ENCODE data around the gene PDCL3. TPM values are rescaled to one million over a fixed set of nuclear protein-coding genes. Genes with fewer than 3 reads are reported as not detected.

PDCL3 gene
- total and polyA plus RNA-seq, 2 donors (not counting 1 experiment from before 2014, with no cell fraction given), result 5.6 to 24.1 TPM

GRCh38 chr2:100611079-100612029 lies 48.6 kb downstream of the PDCL3 start:
- Histone ChIP-seq H3K9me3 (ENCODE audit: control extremely low read depth in 1 of 3, control insufficient read depth in 2 of 3, insufficient read depth in 1 of 3, low read length in 2 of 3) (no peaks in the 10 kb centered on the region), H4K20me1 (ENCODE audit: control insufficient read depth, insufficient read depth, low read length, poor library complexity, severe bottlenecking) (no peaks in the 10 kb centered on the region), H3K4me1 (ENCODE audit: control insufficient read depth in 2 of 2, insufficient read depth in 2 of 2, low read length in 2 of 2) (no peaks in the 10 kb centered on the region), H3K79me2 (ENCODE audit: control insufficient read depth, insufficient read depth, low read length) (no peaks in the 10 kb centered on the region), H3K4me2 (replicated peaks; ENCODE audit: low read depth, low read length, poor library complexity, severe bottlenecking) (no peak overlapping the region), H3K36me3 (replicated peaks in 1 of 2; ENCODE audit: control extremely low read depth in 1 of 2, control insufficient read depth in 1 of 2, extremely low read depth in 1 of 2, insufficient read depth in 2 of 2, low read length in 1 of 2) (no peaks in the 10 kb centered on the region), H3K9ac (ENCODE audit: low read length) (no peak overlapping the region), H3K4me3 (ENCODE audit: control extremely low read depth in 1 of 5, extremely low read depth in 1 of 5, insufficient read depth in 1 of 5, low read depth in 2 of 5, low read length in 4 of 5) (no peak overlapping the region), H3K27ac (ENCODE audit: low read length in 2 of 2) (no peak overlapping the region), H3K27me3 (replicated peaks in 1 of 4; ENCODE audit: control extremely low read depth in 1 of 4, control insufficient read depth in 3 of 4, insufficient read depth in 4 of 4, low read length in 3 of 4) (peaks cover 0 to 5% (median 0%) of the 10 kb centered on the region in 4 experiments), H2AFZ (ENCODE audit: insufficient read depth, low read depth, low read length, poor library complexity, severe bottlenecking) (no peak overlapping the region)
- POLR2A ChIA-PET, result no interaction called here
- DNase-seq, result no peak
- TF ChIP-seq CTCF (IDR thresholded peaks at IDR 0.05) (no peak), EZH2 (IDR thresholded peaks at IDR 0.05; ENCODE audit: borderline replicate concordance, insufficient read depth, low read depth, low read length, poor library complexity, severe bottlenecking) (no peak)
- Mint-ChIP-seq H3K27me3 (peaks cover 29% of the 10 kb centered on the region), H3K27ac (no peak overlapping the region), H3K4me1 (peaks cover 1% of the 10 kb centered on the region), H3K4me3 (no peak overlapping the region), H3K9me3 (ENCODE audit: insufficient read depth) (no peaks in the 10 kb centered on the region)
- WGBS (ENCODE audit: insufficient coverage), result 83% methylated on average over 19 of the region's 24 CpGs
- intact Hi-C loops (cut with micrococcal nuclease), result no loop called here
- ATAC-seq (ENCODE audit: low read depth), result no peak
- CTCF ChIA-PET, result interaction anchor here (1.2 to 8.2 kb wide), 4 partner anchors 15 to 596 kb away, joined by 4 to 88 read pairs (median 32); no protein-coding TSS in a partner anchor

Measured in B cell (primary cell).